KOPT-K1 (cell line): ENCODE results near the gene MICAL2.

Experiments
- H3K27ac ChIP-seq: fragments of 200-600 bp; sonication (generic); 2 replicates; pipeline ENCODE4 v1.5.1; 2016; ENCODE audit warnings: antibody characterized with exemption, mild to moderate bottlenecking, low read depth, low read length; ENCODE audit not compliant: poor library complexity, severe bottlenecking
- H3K36me3 ChIP-seq: fragments of 200-600 bp; sonication (generic); 2 replicates; pipeline ENCODE4 v1.5.1; 2017; ENCODE audit warnings: antibody characterized with exemption, mild to moderate bottlenecking, low read length, moderate library complexity; ENCODE audit not compliant: insufficient read depth
- H3K9me3 ChIP-seq: fragments of 200-600 bp; sonication (generic); 2 replicates; pipeline ENCODE4 v1.5.1; 2017; ENCODE audit warnings: antibody characterized with exemption, low read length, mild to moderate bottlenecking; ENCODE audit not compliant: insufficient read depth, poor library complexity, severe bottlenecking

Gene MICAL2

DNA sequence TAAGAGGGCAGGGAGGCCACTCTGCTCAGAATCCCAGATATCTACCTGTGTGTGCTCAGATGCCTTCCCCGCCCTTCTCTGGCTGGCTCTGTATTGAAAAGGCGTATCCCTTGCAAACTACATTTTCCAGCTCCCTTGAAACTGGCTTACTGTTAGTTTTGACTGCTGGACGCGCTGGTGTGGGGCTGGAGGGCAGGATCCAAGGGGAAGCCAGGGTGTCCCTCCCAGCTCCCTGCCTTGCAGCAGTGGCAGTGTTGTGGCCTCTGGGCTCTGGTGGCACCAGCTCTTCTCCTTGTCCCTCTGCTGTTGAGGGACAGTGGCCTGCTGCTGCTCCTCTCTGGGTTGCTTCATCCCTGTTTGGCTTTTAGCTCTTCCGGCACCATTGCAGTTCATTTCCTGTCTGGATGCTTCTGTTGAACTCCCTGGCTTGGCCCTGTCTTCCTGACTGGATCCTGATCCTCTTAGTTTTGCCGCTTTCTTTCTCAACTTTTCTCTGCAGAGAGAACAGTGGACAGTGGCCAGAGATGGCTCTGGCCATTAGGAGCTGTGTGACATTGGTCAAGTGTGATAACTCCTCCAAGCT, 159.9 kb downstream of the MICAL2 start:
- Histone ChIP-seq H3K36me3 (no peaks in the 10 kb centered on the region), H3K27ac (no peak overlapping the region), H3K9me3 (no peaks in the 10 kb centered on the region)

DNA sequence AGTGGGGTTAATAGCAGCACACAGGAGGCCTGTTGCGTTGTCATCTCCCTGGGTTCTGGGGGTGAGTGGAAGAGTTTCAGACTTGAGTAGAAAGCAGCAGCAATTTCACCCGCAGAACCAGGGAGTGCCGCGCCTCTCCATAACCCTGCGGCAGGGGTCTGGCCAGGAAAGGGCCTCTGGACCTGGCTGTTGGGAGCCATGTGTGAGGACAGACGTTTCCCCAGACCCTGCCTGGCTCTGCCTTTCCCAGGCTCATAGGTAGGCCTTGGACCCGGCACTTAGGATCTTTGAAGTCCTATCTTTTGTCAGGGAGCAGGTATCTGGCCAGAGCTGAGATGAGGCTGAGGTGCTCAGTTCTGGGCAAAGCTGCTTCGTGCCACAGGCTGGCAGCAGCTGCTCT, 160.4 kb downstream of the MICAL2 start:
- H3K36me3 ChIP-seq = no peaks in the 10 kb centered on the region
- H3K9me3 ChIP-seq = no peaks in the 10 kb centered on the region
- no peak overlapping the region for H3K27ac ChIP-seq

DNA sequence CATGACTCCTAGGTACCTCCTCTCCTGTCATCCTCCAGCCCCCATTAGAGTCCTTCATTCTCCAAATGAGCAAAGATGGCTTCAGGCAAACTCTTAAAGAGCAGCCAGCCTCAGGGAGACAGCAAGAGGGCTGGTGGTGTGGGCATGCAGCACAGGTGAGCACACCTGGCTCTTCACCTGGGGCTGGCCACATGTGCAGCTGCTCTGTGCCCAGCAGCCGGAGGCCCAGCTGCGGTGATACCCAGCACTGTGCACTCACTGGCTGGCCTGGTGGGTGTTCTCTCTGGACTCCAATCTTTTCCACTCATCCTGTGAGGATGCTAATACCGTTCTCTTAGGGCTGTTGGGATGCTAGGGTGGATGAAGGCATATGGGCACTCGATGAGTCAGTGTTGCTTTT, 160.9 kb downstream of the MICAL2 start:
- Histone ChIP-seq H3K36me3 (no peaks in the 10 kb centered on the region), H3K9me3 (no peaks in the 10 kb centered on the region), H3K27ac (no peak overlapping the region)

DNA sequence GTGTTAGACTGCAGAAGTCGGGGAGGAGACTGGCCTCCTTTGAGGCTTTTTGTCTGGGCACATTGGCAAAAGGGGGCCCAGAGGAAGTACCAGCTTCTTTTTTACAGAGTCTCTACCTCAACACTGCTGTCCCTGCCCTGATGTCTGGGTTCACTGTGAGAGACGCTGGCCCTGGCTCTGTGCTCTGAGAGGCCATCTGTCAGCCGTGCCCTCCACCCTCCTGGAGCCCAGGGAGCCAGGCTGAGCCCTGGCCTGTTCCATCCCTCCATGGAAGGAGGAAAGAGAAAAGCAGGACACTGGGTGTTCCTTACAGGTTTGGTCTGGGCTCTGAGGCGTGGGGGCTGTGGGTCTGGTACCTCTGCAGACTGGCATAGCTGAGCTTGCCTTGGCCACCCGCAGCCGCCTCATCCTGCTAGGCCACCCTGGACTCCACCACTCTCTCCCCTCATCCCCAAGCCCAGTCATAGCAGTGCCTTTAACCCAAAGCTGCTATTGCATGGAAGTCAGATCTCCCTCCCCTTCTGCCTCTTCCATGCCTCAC, 161.5 kb downstream of the MICAL2 start:
- Histone ChIP-seq H3K27ac (no peak overlapping the region), H3K36me3 (no peaks in the 10 kb centered on the region), H3K9me3 (no peaks in the 10 kb centered on the region)

DNA sequence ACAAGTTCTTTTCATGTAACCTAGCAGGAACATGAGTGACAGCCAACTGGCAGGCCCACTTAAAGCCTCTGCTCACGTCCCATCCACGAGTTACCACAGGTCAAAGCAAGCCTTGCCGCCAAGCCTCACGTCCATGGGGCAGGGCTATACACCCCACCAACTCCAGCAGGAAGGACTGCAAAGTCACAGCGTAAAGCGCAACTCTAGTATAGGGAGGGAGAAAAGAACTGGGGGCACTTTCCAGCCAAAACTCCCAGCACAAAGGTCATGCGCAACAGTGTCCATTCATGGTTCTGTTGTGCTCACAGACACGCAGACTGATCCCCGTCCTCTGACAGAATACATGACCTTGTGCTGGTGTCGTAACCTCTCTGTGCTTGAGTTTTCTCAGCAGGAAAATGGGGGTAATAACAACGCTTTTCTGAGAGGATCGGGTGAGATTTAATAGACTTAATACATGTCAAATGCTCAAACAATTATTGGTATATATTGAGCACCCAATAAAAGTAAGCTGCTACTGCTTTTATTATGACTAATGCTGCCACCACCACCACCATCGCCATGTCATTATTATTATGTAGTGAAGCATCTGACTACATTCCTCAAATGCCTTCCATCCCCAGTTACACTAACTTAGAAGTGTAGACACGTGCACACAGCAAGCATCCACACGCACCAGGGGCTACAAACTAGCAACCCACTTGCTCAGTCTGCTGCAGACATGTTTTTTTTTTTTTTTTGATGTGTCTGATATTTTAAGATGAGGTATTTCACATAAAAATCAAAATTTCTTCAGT, 162.6 kb downstream of the MICAL2 start:
- Histone ChIP-seq H3K36me3 (no peaks in the 10 kb centered on the region), H3K27ac (no peak overlapping the region)

DNA sequence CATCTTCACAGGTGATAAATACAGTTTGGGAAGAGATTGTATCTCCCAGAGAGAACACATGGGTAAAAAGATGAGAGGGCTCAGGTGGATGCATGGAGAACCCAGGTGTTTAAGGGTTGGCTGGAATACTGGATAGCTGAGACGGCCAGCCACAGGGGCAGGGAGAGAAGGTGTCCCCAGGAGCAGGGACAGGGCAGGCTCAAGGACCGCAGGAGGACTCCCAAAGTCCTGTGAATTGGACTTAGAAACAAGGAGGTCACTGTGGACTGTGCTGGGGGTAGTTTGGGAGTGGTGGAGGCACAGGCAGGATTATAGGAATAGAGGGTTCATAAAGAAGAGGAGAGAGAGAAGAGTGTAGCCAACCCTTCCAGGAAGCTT, 163.2 kb downstream of the MICAL2 start:
- no peak overlapping the region for H3K27ac ChIP-seq
- no peaks in the 10 kb centered on the region for H3K36me3 ChIP-seq
- H3K9me3 ChIP-seq = no peaks in the 10 kb centered on the region

More for the DNA sequence above, 162.6 kb downstream of the MICAL2 start:
- H3K9me3 ChIP-seq = no peaks in the 10 kb centered on the region

DNA sequence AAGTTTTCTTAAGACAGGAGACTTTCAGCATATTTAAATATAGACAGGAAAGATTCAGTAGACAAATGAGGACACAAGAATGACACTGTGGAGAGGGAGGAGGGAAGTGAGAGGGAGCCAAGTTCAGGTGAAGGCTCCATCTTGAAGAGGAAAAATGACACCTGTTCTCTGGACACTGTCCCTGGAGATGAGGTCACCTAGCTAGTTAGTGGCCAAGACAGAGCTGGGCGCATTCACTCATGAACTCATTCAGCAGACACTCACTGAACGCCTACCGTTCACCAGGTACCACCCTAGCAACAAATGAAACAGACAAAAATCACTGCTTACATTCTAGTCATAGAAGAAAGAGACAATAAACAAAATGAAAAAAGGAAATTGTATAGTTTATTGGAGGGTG, 163.7 kb downstream of the MICAL2 start:
- H3K36me3 ChIP-seq = no peaks in the 10 kb centered on the region
- no peaks in the 10 kb centered on the region for H3K9me3 ChIP-seq
- H3K27ac ChIP-seq = no peak overlapping the region

DNA sequence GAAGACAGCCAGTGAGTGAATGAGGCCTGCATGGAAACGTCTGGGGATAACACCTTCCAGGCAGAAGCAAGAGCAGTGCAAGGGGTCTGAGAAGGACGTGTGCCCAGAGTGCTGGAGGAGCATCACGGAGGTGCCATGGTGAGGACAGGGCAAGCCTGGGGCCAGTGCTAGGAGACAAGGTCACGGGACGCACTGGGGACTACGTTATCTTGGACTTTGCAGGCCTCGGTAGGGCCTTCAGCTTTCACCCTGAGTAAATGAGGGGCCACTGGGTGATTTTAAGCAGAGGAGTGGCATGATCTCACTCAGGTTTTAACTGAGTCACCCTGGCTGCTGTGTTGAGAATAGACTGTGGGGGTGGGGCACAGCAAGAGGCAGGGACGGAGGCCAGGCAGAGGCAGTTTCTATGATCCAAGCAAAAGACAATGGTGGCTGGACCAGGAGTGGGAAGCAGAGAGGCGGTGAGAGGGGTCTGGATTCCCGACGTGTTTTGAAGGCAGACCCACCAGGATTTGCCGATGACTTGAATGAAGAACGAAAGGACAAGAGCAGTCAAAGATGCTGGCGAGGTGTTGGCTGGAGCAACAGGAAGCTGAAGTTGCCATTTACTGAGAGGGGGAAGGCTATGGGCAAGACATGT, 164.3 kb downstream of the MICAL2 start:
- no peaks in the 10 kb centered on the region for H3K36me3 ChIP-seq
- no peak overlapping the region for H3K27ac ChIP-seq
- no peaks in the 10 kb centered on the region for H3K9me3 ChIP-seq

DNA sequence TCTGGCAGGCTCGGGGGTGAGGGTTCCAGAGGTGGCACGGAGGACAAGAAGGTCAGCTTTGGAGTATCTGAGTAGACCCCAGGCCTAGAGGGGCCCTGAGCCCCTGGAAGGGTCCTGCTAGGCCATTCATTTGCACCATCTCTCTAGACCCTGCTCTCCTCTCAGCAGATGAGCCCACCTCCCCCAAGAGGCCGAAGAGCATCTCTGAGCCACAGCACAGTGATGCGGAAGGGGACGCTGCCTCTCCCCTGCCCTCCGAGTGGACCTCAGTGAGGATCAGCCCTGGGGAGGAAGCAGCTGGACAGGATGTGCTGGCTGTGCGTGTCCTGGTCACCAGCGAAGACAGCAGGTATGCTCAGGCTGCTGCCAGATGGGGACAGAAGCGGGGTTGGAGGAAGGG, 165.4 kb downstream of the MICAL2 start:
- H3K9me3 ChIP-seq = no peaks in the 10 kb centered on the region
- H3K36me3 ChIP-seq = no peaks in the 10 kb centered on the region
- H3K27ac ChIP-seq = no peak overlapping the region

DNA sequence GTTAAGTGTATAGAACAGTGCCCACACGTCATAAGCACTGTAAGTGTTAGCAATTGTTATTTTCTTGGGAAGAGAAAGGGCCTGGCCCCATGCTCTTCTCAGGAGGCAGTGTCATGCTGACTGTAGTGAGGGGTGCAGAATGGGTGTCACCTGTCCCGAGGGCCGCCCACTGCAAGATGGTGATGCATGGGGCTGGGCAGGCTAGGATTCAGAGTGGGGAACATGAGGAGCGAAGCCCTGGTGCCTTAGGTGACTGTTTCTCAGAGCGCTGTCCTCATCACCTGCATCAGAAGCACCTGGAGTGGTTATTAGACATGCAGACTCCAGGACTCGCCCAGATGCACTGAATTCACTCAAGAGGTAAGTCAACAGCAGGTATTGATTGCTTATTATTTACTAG, 166.0 kb downstream of the MICAL2 start:
- Histone ChIP-seq H3K36me3 (no peaks in the 10 kb centered on the region), H3K9me3 (no peaks in the 10 kb centered on the region), H3K27ac (no peak overlapping the region)

DNA sequence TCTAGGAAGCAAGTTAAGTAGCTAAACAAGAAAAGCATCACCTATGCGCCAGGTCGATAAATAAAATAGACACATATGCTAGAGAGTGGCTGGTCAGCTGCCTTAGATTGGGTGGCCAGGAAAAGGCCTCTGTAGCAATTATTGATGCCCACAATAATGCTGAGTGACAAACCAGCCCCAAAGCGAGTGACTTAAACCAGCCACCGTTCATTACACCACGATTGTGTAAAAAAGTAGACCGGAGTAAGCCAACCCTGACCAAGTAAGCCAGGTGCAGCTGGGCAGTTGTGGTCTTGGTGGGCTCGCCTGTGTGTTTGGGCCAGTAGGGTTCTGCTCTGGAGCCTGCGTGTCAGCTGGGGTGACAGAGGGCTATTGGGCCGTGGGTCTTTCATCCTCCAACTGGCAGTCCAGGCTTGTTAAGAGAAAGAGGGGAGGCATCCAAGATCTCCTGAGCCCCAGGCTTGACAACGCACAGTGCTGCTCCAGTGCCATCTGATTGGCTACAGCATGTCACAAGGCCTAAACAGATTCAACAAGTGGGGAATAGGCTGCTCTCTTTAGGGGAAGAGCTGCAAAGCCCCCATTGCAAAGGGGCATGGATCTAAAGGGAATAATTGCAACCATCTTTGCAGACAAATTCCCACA, 166.6 kb downstream of the MICAL2 start:
- no peaks in the 10 kb centered on the region for H3K36me3 ChIP-seq
- no peak overlapping the region for H3K27ac ChIP-seq
- H3K9me3 ChIP-seq = no peaks in the 10 kb centered on the region

DNA sequence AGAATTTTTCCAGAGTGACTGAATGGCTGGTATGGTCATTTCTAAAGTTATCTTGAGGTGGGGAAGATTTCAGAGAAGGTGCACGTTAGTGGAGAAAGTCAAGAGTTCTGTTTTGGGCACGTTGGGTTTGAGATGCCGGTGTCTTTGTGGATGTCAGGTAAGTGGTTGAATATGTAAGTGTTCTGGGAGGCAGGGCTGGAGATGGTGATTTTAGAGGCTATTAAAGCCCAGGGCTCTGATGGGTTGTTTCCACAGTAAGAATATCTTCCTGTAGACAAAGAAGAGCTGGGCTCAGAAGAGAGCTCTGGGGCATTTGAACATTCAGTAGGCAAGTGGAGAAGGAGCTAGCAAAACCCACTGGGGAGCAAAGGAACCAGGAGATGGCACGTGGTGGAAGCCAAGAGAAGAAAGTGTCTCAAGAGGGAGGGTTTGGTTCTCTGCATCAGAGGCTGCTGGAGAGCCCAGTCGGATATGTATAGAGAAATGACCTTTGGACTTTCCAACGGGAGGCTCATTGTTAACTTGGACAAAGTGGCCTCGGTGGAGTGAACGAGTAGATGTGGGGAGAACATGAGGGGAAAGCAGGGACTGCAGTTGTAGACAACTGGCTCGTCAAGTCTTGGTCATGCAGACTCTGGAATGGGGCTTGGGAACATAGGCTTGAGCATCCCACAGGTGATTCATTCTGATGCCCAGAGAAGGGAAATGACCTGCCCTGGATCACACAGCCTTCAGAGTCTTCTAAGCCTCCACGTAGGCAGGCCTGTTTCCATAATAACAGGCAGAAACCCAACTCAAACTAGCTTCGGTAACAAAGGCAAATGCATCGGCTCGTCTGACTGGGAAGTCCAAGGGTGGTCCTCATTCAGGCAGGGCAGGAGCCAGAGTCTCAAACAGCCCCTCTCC, 168.6 kb downstream of the MICAL2 start:
- no peaks in the 10 kb centered on the region for H3K9me3 ChIP-seq
- no peaks in the 10 kb centered on the region for H3K36me3 ChIP-seq
- no peak overlapping the region for H3K27ac ChIP-seq

DNA sequence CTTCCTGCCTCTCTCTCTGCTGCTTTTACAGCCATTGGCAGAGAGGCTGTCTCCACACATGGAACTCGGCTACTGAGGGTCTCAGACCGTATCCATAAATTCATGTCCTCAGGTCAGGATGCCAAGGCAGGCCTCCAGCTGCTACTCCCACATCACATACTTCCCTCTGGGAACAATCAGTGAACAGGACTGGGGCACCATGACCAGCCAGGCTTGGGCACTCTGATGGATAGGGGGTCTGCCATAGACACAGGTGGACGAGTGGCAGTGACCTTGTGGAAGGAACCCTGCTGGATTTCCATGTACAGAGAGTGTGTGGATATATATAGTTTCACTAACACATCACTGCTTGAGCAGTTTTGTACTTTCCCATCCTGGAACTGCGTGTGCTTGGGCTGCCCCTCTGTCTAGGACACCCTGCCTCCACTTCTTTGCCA, 169.3 kb downstream of the MICAL2 start:
- no peak overlapping the region for H3K27ac ChIP-seq
- H3K9me3 ChIP-seq = no peaks in the 10 kb centered on the region
- H3K36me3 ChIP-seq = no peaks in the 10 kb centered on the region

DNA sequence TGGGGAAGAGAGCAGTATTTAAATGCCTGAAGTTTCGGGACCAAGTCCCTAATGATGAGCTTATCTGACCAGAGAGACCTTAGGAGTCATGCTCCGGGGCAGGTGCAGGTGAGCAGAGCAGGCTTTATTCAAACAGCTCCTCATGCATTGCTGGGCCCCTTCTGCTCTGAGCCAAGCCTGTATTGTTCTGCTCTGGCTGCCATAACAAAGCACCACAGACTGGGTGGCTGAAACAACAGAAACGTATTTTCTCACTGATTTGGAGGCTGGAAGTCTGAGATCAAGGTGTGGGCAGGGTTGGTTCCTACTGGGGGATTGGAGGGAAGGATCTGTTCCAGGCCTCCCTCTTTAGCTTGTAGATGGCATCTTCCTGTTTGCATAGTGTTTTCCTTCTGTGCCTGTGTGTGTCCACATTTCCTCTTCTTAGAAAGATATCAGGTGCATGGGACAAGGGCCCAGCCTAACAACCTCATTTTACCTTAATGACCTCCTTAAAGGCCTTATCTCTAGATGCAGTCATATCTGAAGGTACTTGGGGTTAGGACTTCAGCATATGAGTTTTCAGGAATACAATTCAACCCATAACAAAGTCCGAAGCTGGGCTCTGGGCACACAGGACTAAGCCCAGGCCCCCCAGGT, 169.9 kb downstream of the MICAL2 start:
- Histone ChIP-seq H3K36me3 (no peaks in the 10 kb centered on the region), H3K9me3 (no peaks in the 10 kb centered on the region), H3K27ac (no peak overlapping the region)
